ENCODE measurements around the gene ITPKC.

ITPKC gene

GRCh38 chr19:40689339-40690049, 27.4 kb upstream of the ITPKC start:
- DNase-seq (ENCODE audit: low read depth) = no peak
- no peak for TF ChIP-seq CTCF (IDR thresholded peaks at IDR 0.05; ENCODE audit: insufficient read depth, low read depth, low read length, missing control alignments)
- H3K4me3 ChIP-seq (ENCODE audit: low read depth, low read length) = no peak overlapping the region

- TF ChIP-seq CTCF (IDR thresholded peaks at IDR 0.05; ENCODE audit: insufficient read depth, low read depth, low read length, missing control alignments) = no peak
- DNase-seq (ENCODE audit: low read depth) = no peak
- peak within 1 kb of the TSS; percentile 73 for H3K4me3 ChIP-seq (ENCODE audit: low read depth, low read length)
These were observed 26.7 kb upstream of the ITPKC start, which contains the start of gene NUMBL for GRCh38 chr19:40690050-40690692. TSS of gene NUMBL (minus strand) at chr19:40690651. CDS start at chr19:40690483, 168 bp downstream.

GRCh38 chr19:40690693-40691420, 26.1 kb upstream of the ITPKC start:
- TF ChIP-seq CTCF (IDR thresholded peaks at IDR 0.05; ENCODE audit: insufficient read depth, low read depth, low read length, missing control alignments) = no peak
- H3K4me3 ChIP-seq (ENCODE audit: low read depth, low read length) = peak overlapping the region; percentile 73
- DNase-seq (ENCODE audit: low read depth) = peak; percentile 94

GRCh38 chr19:40691421-40692211, 25.3 kb upstream of the ITPKC start:
- DNase-seq (ENCODE audit: low read depth) = no peak
- no peak overlapping the region for H3K4me3 ChIP-seq (ENCODE audit: low read depth, low read length)
- no peak for TF ChIP-seq CTCF (IDR thresholded peaks at IDR 0.05; ENCODE audit: insufficient read depth, low read depth, low read length, missing control alignments)

GRCh38 chr19:40692212-40692551, 24.7 kb upstream of the ITPKC start:
- H3K4me3 ChIP-seq (ENCODE audit: low read depth, low read length) = no peak overlapping the region
- no peak for TF ChIP-seq CTCF (IDR thresholded peaks at IDR 0.05; ENCODE audit: insufficient read depth, low read depth, low read length, missing control alignments)
- DNase-seq (ENCODE audit: low read depth) = no peak

- TF ChIP-seq CTCF (IDR thresholded peaks at IDR 0.05; ENCODE audit: insufficient read depth, low read depth, low read length, missing control alignments) = no peak
- DNase-seq (ENCODE audit: low read depth) = no peak
- H3K4me3 ChIP-seq (ENCODE audit: low read depth, low read length) = no peak overlapping the region
These were observed 23.6 kb upstream of the ITPKC start for GRCh38 chr19:40693150-40693788.
